Esophagus squamous epithelium (tissue), 5 donors: Measurements from ENCODE around the gene HDAC7. TPM values are rescaled to one million over a fixed set of nuclear protein-coding genes. Genes with fewer than 3 reads are reported as not detected.

Source experiments
- DNase-seq: peaks from one replicate; lab custom pipeline; 2025; lab: John Stamatoyannopoulos, UW
- H3K27ac ChIP-seq, 4 donors: fragments of 200-600 bp; sonication (generic); one replicate each; pipeline ENCODE4 v1.5.1; 2016 to 2019; ENCODE audit warnings: mild to moderate bottlenecking in 1 of 4
- H3K27me3 ChIP-seq, 4 donors: fragments of 200-600 bp; sonication (generic); 1 replicate in 3 of 4; 2 replicates in 1 of 4; pipeline versions ENCODE4 v1.5.1 to v1.6.0; 2017 to 2021; ENCODE audit warnings: antibody characterized with exemption in 1 of 4
- H3K36me3 ChIP-seq, 3 donors: fragments of 200-600 bp; sonication (generic); one replicate each; pipeline ENCODE4 v1.5.1; 2016 to 2019
- H3K4me1 ChIP-seq, 3 donors: fragments of 200-600 bp; sonication (generic); one replicate each; pipeline ENCODE4 v1.5.1; 2017 to 2019
- H3K4me3 ChIP-seq, 4 donors: fragments of 200-600 bp; sonication (generic); 1 replicate in 3 of 4; 2 replicates in 1 of 4; pipeline ENCODE4 v1.5.1; 2016 to 2019; ENCODE audit warnings: mild to moderate bottlenecking in 2 of 4, moderate library complexity in 1 of 4
- H3K9me3 ChIP-seq, 3 donors: fragments of 200-600 bp; sonication (generic); one replicate each; pipeline ENCODE4 v1.5.1; 2016 to 2019
- CTCF ChIP-seq, 6 experiments: fragments of 450-650 bp in 4 of 6; fragments of 200-600 bp in 2 of 6; sonication (generic) in 2 of 6; IDR thresholded peaks; one replicate each; pipeline ENCODE4 v1.5.1; 2016 to 2019; ENCODE audit warnings: antibody characterized with exemption in 6 of 6, mild to moderate bottlenecking in 4 of 6, moderate library complexity in 4 of 6
- POLR2A ChIP-seq, 4 donors: fragments of 450-650 bp; IDR thresholded peaks; one replicate each; pipeline ENCODE4 v1.6.1; 2017; ENCODE audit warnings: antibody characterized with exemption in 4 of 4, mild to moderate bottlenecking in 4 of 4, moderate library complexity in 3 of 4
- WGBS, 2 donors: methylation state at CpG; one replicate each; pipeline ENCODE4 v1.1.5; 2018; 5-methylcytosine and 5-hydroxymethylcytosine counted together
- intact Hi-C: fragments of 100-400 bp; cut with DNase I; formaldehyde crosslinking; loops from one replicate; pipeline ENCODE4 v1.15.0; 2022
- total RNA-seq, 4 donors: library from RNA; depleted of rRNA; stranded (reverse); fragments of >200 nt; gene quantifications; one replicate each; pipeline ENCODE4 v1.1.0, GENCODE V29; 2016
- donor health status: DM: yes; HTN: yes; CAD: no.

The HDAC7 gene
- total RNA-seq, 4 donors from 2014 or later = 19.8 to 37.2 (median 24.0) TPM

- TF ChIP-seq CTCF (IDR thresholded peaks at IDR 0.05) (no peak), POLR2A (IDR thresholded peaks at IDR 0.05) (no peak)
- intact Hi-C loops = no loop called here
- Histone ChIP-seq H3K4me1 (peaks cover 48 to 59% (median 49%) of the 10 kb centered on the region in 3 donors), H3K4me3 (no peak overlapping the region), H3K9me3 (no peaks in the 10 kb centered on the region), H3K27ac (peak overlapping the region in 3 of 4 donors; percentile 89 to 93 (median 92)), H3K27me3 (no peaks in the 10 kb centered on the region), H3K36me3 (peaks cover under 1 to 57% (median 5%) of the 10 kb centered on the region in 3 donors)
- WGBS, 2 donors = 58 to 82% methylated on average over 5 to 7 of the region's 9 CpGs
- no peak for DNase-seq
These were observed 68.1 kb downstream of the HDAC7 start for GRCh38 chr12:47751561-47751960.

DNA sequence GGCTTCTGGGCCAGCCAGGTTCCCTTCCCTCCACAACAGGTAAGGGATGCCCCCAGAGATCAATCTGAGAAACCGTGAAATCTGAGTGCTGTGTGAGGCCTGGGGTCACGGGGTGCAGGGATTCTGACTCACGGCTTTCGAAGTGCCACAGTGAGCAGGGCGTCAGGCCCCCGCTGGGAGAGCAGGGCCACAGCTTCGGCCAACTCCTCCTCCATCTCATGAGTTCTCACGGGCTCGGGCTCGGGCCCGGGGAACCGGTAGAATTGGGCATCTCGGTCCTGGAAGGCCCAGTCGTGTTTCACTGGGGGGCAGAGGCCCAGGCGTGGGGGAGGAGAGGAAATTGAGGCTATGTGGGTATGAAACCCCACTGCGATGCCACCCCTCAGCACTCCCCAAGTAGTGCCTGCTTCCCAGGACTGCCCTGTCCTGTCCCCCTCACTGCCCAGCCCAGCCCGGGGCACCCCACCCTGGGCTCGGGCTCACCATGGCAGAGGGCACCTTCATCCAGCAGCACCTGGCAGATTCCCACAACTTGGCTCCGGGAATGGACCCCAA, 68.7 kb downstream of the HDAC7 start:
- Histone ChIP-seq H3K4me1 (peaks cover 42 to 54% (median 47%) of the 10 kb centered on the region in 3 donors), H3K27me3 (no peaks in the 10 kb centered on the region), H3K36me3 (peaks cover 5 to 60% (median 6%) of the 10 kb centered on the region in 3 donors), H3K27ac (peak overlapping the region in 2 of 4 donors; percentile 92 to 93), H3K4me3 (no peak overlapping the region), H3K9me3 (no peaks in the 10 kb centered on the region)
- 92 to 95% methylated on average over 11 to 12 of the region's 19 CpGs for WGBS, 2 donors
- intact Hi-C loops = no loop called here
- TF ChIP-seq CTCF (IDR thresholded peaks at IDR 0.05) = no peak
- TF ChIP-seq POLR2A (IDR thresholded peaks at IDR 0.05) = no peak
- DNase-seq = no peak

- TF ChIP-seq CTCF (IDR thresholded peaks at IDR 0.05) (no peak), POLR2A (IDR thresholded peaks at IDR 0.05) (no peak)
- WGBS, 2 donors = 80 to 95% methylated on average over 9 to 10 of the region's 10 CpGs
- no peaks in the 10 kb centered on the region for H3K9me3 ChIP-seq
- no peak overlapping the region for H3K27ac ChIP-seq
- H3K36me3 ChIP-seq = peaks cover 5 to 60% (median 6%) of the 10 kb centered on the region in 3 donors
- intact Hi-C loops = no loop called here
- no peaks in the 10 kb centered on the region for H3K27me3 ChIP-seq
- H3K4me1 ChIP-seq = peaks cover 36 to 47% (median 40%) of the 10 kb centered on the region in 3 donors
- H3K4me3 ChIP-seq = no peak overlapping the region
- DNase-seq = no peak
These were observed 69.4 kb downstream of the HDAC7 start for GRCh38 chr12:47750229-47750798.

GRCh38 chr12:47748899-47749298, 70.8 kb downstream of the HDAC7 start:
- Histone ChIP-seq H3K36me3 (peaks cover 5 to 60% (median 6%) of the 10 kb centered on the region in 3 donors), H3K27ac (no peak overlapping the region), H3K27me3 (no peaks in the 10 kb centered on the region), H3K4me3 (no peak overlapping the region), H3K4me1 (peaks cover 26 to 42% (median 27%) of the 10 kb centered on the region in 3 donors), H3K9me3 (no peaks in the 10 kb centered on the region)
- TF ChIP-seq POLR2A (IDR thresholded peaks at IDR 0.05) (no peak), CTCF (IDR thresholded peaks at IDR 0.05) (no peak)
- 92 to 94% methylated on average over 3 of the region's 3 CpGs for WGBS, 2 donors
- intact Hi-C loops = loop anchor here (10.0 kb wide), 1 partner anchor 86 kb away; no protein-coding TSS in a partner anchor
- DNase-seq = no peak

- no peaks in the 10 kb centered on the region for H3K27me3 ChIP-seq
- H3K4me3 ChIP-seq = no peak overlapping the region
- H3K27ac ChIP-seq = no peak overlapping the region
- DNase-seq = no peak
- H3K9me3 ChIP-seq = no peaks in the 10 kb centered on the region
- peaks cover 23 to 42% (median 24%) of the 10 kb centered on the region in 3 donors for H3K4me1 ChIP-seq
- peaks cover 5 to 60% (median 6%) of the 10 kb centered on the region in 3 donors for H3K36me3 ChIP-seq
- TF ChIP-seq POLR2A (IDR thresholded peaks at IDR 0.05) (no peak), CTCF (IDR thresholded peaks at IDR 0.05) (no peak)
- intact Hi-C loops = loop anchor here (10.0 kb wide), 1 partner anchor 86 kb away; no protein-coding TSS in a partner anchor
- 91 to 100% methylated on average over 1 of the region's 1 CpG for WGBS, 2 donors
These were observed 71.2 kb downstream of the HDAC7 start for GRCh38 chr12:47748507-47748828.
